ENCODE data around the gene KRTAP19-3.
"Not testable (repeated sequence)": the region's sequence is repeated elsewhere in the genome, so short reads cannot be mapped to it uniquely, and the experiment has no call there.

The KRTAP19-3 gene

DNA sequence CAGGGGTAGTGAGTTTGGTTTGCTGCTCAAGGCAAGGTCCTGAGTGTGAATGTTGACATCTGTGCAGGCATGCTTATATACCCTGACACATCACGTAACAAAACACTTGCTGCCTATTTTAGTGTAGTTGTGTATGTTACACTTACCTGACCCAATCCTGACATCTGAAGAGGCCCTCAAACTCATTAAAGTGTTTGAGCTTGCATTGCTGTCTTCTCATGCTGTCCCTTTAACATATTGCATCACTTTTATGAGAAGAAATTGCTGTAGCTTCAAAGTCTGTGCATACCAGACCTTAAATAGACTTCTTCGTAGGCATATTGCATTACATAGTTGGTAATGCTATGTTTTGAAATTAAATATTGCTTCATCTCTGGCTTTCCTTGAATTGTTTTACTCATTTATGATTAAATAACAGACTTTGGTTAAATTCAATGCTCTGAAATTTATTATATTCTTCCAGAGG, at the start of gene KRTAP19-3:
Gene KRTAP19-3, minus strand, starts transcription at position 51 of the 466 bp plus-strand sequence. CDS start 56 bp downstream, outside the sequence.
- no peak for TF ChIP-seq ZFX (IDR thresholded peaks at IDR 0.05)
- no peak for TF ChIP-seq CTCF (conservative IDR thresholded peaks at IDR 0.05)
- no peak within 1 kb of the TSS for H3K27ac ChIP-seq

DNA sequence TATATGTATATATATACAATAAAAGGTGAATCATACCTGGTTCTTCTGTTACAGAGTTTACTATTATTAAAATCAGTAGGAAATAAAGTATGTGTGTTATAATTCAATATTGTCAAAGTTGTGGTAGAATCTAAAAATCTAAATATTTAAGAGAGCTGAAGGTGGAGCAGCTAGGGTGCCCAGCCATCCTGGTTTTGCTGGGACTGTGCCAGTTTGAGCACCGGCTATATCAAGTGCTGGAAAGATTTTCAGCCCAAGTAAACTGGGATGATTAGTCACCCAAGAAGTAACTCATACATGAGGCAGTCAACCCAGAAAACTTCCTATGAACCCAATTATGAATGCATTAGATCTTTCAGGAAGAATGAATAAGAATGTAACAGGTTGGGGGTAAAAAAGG, 27.1 kb upstream of the KRTAP19-3 start:
- H3K27ac ChIP-seq = no peak overlapping the region
- TF ChIP-seq CTCF (conservative IDR thresholded peaks at IDR 0.05) (no peak), ZFX (IDR thresholded peaks at IDR 0.05) (no peak)

GRCh38 chr21:30515681-30516080, 23.9 kb upstream of the KRTAP19-3 start:
- TF ChIP-seq ZFX (IDR thresholded peaks at IDR 0.05) (no peak), CTCF (conservative IDR thresholded peaks at IDR 0.05) (no peak)
- H3K27ac ChIP-seq = no peak overlapping the region

DNA sequence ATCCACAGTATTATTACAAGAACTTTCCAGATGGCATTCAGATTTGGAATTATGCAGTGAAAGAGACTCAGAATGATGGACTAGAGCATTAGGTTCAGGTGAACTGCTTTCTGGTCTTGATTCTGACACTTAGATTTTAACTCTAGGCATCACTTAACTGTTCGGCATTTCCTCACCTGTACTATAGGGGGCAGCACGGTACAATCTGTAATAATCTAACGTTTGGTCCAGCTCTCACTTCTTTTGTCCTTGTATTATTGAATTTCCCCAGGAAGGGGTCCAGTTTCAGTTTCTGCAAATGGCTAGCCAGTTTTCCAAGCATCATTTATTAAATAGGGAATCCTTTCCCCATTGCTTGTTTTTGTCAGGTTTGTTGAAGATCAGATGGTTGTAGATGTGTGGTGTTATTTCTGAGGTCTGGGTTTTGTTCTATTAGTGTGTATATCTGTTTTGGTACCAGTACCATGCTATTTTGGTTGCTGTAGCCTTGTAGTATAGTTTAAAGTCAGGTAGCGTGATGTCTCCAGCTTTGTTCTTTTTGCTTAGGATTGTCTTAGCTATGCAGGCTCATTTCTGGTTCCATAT, 13.9 kb upstream of the KRTAP19-3 start:
- H3K27ac ChIP-seq = not testable (repeated sequence)
- peak; percentile 83 for TF ChIP-seq CTCF (conservative IDR thresholded peaks at IDR 0.05)

- TF ChIP-seq ZFX (IDR thresholded peaks at IDR 0.05) = no peak
- TF ChIP-seq CTCF (conservative IDR thresholded peaks at IDR 0.05) = no peak
- H3K27ac ChIP-seq = no peak within 1 kb of the TSS
These were observed 10.2 kb upstream of the KRTAP19-3 start, which contains the start of gene KRTAP19-5 for GRCh38 chr21:30502041-30502440. TSS of gene KRTAP19-5 (minus strand) at chr21:30502141. CDS start at chr21:30502090, 51 bp downstream.

DNA sequence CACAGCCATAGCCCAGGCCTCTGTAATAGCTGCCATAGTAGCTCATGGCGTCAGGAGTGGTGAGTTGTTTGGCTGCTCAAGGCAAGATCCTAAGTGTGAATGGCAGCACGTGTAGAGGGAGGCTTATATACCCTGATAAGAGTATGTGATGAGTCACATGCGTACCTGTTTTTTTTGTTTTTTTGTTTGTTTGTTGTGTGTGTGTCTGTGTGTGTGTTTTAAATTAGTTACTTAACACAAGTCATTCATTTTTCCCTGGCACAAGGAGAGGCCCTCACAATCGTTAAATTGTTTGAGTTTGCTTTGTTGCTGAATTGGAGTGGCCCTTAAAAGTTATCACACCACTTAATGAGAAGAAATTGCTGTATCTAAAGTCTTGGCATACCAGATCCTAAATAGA, 5.3 kb upstream of the KRTAP19-3 start, which contains the start of gene KRTAP19-4:
Gene KRTAP19-4, minus strand, starts transcription at position 101 of the 400 bp plus-strand sequence. Its CDS starts 55 bp downstream, at position 46.
- TF ChIP-seq CTCF (conservative IDR thresholded peaks at IDR 0.05) (no peak), ZFX (IDR thresholded peaks at IDR 0.05) (no peak)
- no peak within 1 kb of the TSS for H3K27ac ChIP-seq

DNA sequence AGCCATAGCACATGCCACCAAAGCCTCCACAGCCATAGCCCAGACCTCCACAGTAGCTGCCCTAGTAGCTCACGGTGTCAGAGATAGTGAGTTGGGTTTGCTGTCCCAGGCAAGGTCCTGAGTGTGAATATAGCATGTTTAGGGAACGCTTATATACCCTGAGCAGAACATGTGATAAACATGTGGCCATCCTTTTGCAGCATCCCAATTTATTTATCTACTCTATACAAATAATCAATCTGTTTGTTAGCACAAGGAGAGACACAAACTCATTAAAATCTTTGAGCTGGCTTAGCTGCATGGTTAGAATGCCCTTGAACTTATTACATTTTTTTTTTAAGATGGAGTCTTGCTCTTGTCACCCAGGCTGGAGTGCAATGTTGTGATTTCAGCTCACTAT, 4.5 kb downstream of the KRTAP19-3 start, which contains the start of gene KRTAP19-2:
Gene KRTAP19-2, minus strand, starts transcription at position 101 of the 400 bp plus-strand sequence. Its CDS starts 88 bp downstream, at position 13.
- no peak for TF ChIP-seq ZFX (IDR thresholded peaks at IDR 0.05)
- no peak for TF ChIP-seq CTCF (conservative IDR thresholded peaks at IDR 0.05)
- H3K27ac ChIP-seq = no peak within 1 kb of the TSS
